Brain microvascular endothelial cell (primary cell): ENCODE data around the gene KRT35.

Source experiments
- DNase-seq: peaks from one replicate; pipeline ENCODE4 v3.0.0-alpha.2; 2020
- H3K27ac ChIP-seq: fragments of 250-450 bp; sonication (Bioruptor Pico); 2 replicates; pipeline ENCODE4 v1.5.1; 2020; ENCODE audit warnings: mild to moderate bottlenecking, moderate library complexity
- H3K27me3 ChIP-seq: fragments of 250-450 bp; sonication (Bioruptor Pico); replicated peaks from 2 replicates; pipeline ENCODE4 v1.5.1; 2020; ENCODE audit warnings: mild to moderate bottlenecking
- H3K36me3 ChIP-seq: fragments of 250-450 bp; sonication (Bioruptor Pico); replicated peaks from 2 replicates; pipeline ENCODE4 v1.5.1; 2020; ENCODE audit warnings: mild to moderate bottlenecking
- H3K4me3 ChIP-seq: 2 replicates; pipeline ENCODE4 v1.5.1; 2011; ENCODE audit warnings: low read depth, mild to moderate bottlenecking, control low read depth, low read length, moderate library complexity
- CTCF ChIP-seq: IDR thresholded peaks from 2 replicates; pipeline ENCODE4 v1.5.1; 2011; ENCODE audit warnings: low read depth, mild to moderate bottlenecking, moderate library complexity, low read length, control low read depth, inconsistent platforms; ENCODE audit errors: missing control alignments
- in situ Hi-C: cut with HindIII; loops from 2 replicates; pipeline ENCODE4 v1.10.0; 2017; ENCODE audit warnings: low sequenced_read_pairs, low pct_ligation_motif_present

KRT35 gene

GRCh38 chr17:41494524-41494923, 13.6 kb upstream of the KRT35 start:
- Histone ChIP-seq H3K36me3 (no peaks in the 10 kb centered on the region), H3K4me3 (no peak overlapping the region), H3K27me3 (no peaks in the 10 kb centered on the region), H3K27ac (no peak overlapping the region)
- in situ Hi-C loops, result no loop called here
- TF ChIP-seq CTCF, result no peak
- DNase-seq, result no peak

- Histone ChIP-seq H3K27me3 (no peaks in the 10 kb centered on the region), H3K4me3 (no peak overlapping the region), H3K36me3 (no peaks in the 10 kb centered on the region), H3K27ac (no peak overlapping the region)
- peak; percentile 32 for DNase-seq
- no peak for TF ChIP-seq CTCF
- in situ Hi-C loops, result no loop called here
Measured at GRCh38 chr17:41492771-41493170, 11.8 kb upstream of the KRT35 start.

GRCh38 chr17:41492351-41492750, 11.4 kb upstream of the KRT35 start:
- no peak overlapping the region for H3K27ac ChIP-seq
- TF ChIP-seq CTCF, result no peak
- no peaks in the 10 kb centered on the region for H3K27me3 ChIP-seq
- no peak overlapping the region for H3K4me3 ChIP-seq
- in situ Hi-C loops, result no loop called here
- no peaks in the 10 kb centered on the region for H3K36me3 ChIP-seq
- DNase-seq, result no peak

GRCh38 chr17:41491476-41491875, 10.5 kb upstream of the KRT35 start:
- Histone ChIP-seq H3K4me3 (no peak overlapping the region), H3K36me3 (no peaks in the 10 kb centered on the region), H3K27ac (no peak overlapping the region), H3K27me3 (no peaks in the 10 kb centered on the region)
- in situ Hi-C loops, result no loop called here
- no peak for DNase-seq
- TF ChIP-seq CTCF, result no peak

GRCh38 chr17:41490000-41490990, 9.3 kb upstream of the KRT35 start:
- in situ Hi-C loops, result no loop called here
- no peak for TF ChIP-seq CTCF
- no peak for DNase-seq

More at GRCh38 chr17:41490000-41490990, 9.3 kb upstream of the KRT35 start:
- no peaks in the 10 kb centered on the region for H3K36me3 ChIP-seq
- H3K4me3 ChIP-seq, result no peak overlapping the region
- H3K27me3 ChIP-seq, result no peaks in the 10 kb centered on the region
- H3K27ac ChIP-seq, result no peak overlapping the region
